Inflammatory macrophage (primary cell): ENCODE data around the gene PRR5L.
A peak's percentile ranks its signal among the peaks of the same experiment; 100 is the strongest.

Experiments used
- DNase-seq, 2 donors: peaks; one replicate each; pipeline ENCODE4 v3.0.0-alpha.2; 2020 to 2022

Gene PRR5L

GRCh38 chr11:36379653-36380052, 83.6 kb downstream of the PRR5L start:
- no peak for DNase-seq

GRCh38 chr11:36380296-36381014, 84.4 kb downstream of the PRR5L start:
- DNase-seq, result peak; percentile 44 to 45

- DNase-seq, result peak in 1 of 2 donors; percentile 19
These were observed 84.9 kb downstream of the PRR5L start for GRCh38 chr11:36381015-36381360.

- no peak for DNase-seq
These were observed 87.1 kb downstream of the PRR5L start for GRCh38 chr11:36383195-36383594.

GRCh38 chr11:36385121-36385970, 89.3 kb downstream of the PRR5L start:
- no peak for DNase-seq

- peak; percentile 38 to 46 for DNase-seq
These were observed 90.3 kb downstream of the PRR5L start for GRCh38 chr11:36386411-36386810.

GRCh38 chr11:36388071-36388470, 92.0 kb downstream of the PRR5L start:
- DNase-seq, result peak; percentile 47 to 58

- peak; percentile 30 to 72 for DNase-seq
These were observed 92.9 kb downstream of the PRR5L start for GRCh38 chr11:36388951-36389350.

- no peak for DNase-seq
These were observed 93.7 kb downstream of the PRR5L start for GRCh38 chr11:36389811-36390210.

- DNase-seq, result peak; percentile 80 to 94
These were observed 94.9 kb downstream of the PRR5L start for GRCh38 chr11:36390963-36391471.

GRCh38 chr11:36392196-36392595, 96.1 kb downstream of the PRR5L start:
- peak in 1 of 2 donors; percentile 72 for DNase-seq

GRCh38 chr11:36394056-36394455, 98.0 kb downstream of the PRR5L start:
- DNase-seq, result no peak

GRCh38 chr11:36394926-36395325, 98.8 kb downstream of the PRR5L start:
- DNase-seq, result no peak

GRCh38 chr11:36395978-36396736, 100.1 kb downstream of the PRR5L start:
- no peak for DNase-seq

GRCh38 chr11:36398231-36398953, 102.3 kb downstream of the PRR5L start:
- no peak for DNase-seq

GRCh38 chr11:36399236-36399635, 103.1 kb downstream of the PRR5L start:
- no peak for DNase-seq

GRCh38 chr11:36399745-36400144, 103.7 kb downstream of the PRR5L start:
- no peak for DNase-seq

GRCh38 chr11:36400766-36401455, 104.8 kb downstream of the PRR5L start:
- DNase-seq, result peak in 1 of 2 donors; percentile 16

GRCh38 chr11:36402568-36403170, 106.6 kb downstream of the PRR5L start:
- no peak for DNase-seq

GRCh38 chr11:36403661-36404060, 107.6 kb downstream of the PRR5L start:
- no peak for DNase-seq

- no peak for DNase-seq
These were observed 108.7 kb downstream of the PRR5L start for GRCh38 chr11:36404831-36405230.
